Liver (tissue), 9 donors: ENCODE data around the gene ST8SIA5. TPM values are rescaled to one million over a fixed set of nuclear protein-coding genes. Genes with fewer than 3 reads are reported as not detected.

Experiments
- DNase-seq: peaks from one replicate; pipeline ENCODE4 v3.0.0-alpha.2; 2017; ENCODE audit warnings: low spot score
- H3K27ac ChIP-seq, 2 donors: one replicate each; pipeline ENCODE4 v1.7.0; 2013; ENCODE audit warnings: inconsistent platforms in 2 of 2, low read length in 2 of 2, control low read depth in 1 of 2, low read depth in 1 of 2, mild to moderate bottlenecking in 1 of 2
- H3K27me3 ChIP-seq, 4 donors: one replicate each; pipeline versions ENCODE4 v1.6.1 to v1.7.0; 2013; ENCODE audit warnings: low read length in 3 of 4, inconsistent platforms in 1 of 4, mild to moderate bottlenecking in 1 of 4, moderate library complexity in 1 of 4; ENCODE audit not compliant: control insufficient read depth in 4 of 4, insufficient read depth in 4 of 4
- H3K36me3 ChIP-seq, 4 donors: one replicate each; pipeline versions ENCODE4 v1.6.1 to v1.7.0; 2013; ENCODE audit warnings: low read length in 3 of 4, mild to moderate bottlenecking in 3 of 4, low read depth in 1 of 4, moderate library complexity in 1 of 4; ENCODE audit not compliant: control insufficient read depth in 4 of 4, insufficient read depth in 3 of 4
- H3K4me1 ChIP-seq, 4 donors: one replicate each; pipeline versions ENCODE4 v1.6.1 to v1.7.0; 2013; ENCODE audit warnings: low read length in 3 of 4, mild to moderate bottlenecking in 3 of 4, moderate library complexity in 1 of 4; ENCODE audit not compliant: control insufficient read depth in 4 of 4, insufficient read depth in 4 of 4
- H3K4me3 ChIP-seq, 3 donors: one replicate each; pipeline versions ENCODE4 v1.6.1 to v1.7.0; 2013; ENCODE audit warnings: low read length in 3 of 3, control low read depth in 1 of 3, low read depth in 1 of 3, mild to moderate bottlenecking in 1 of 3
- H3K9ac ChIP-seq, 2 donors: one replicate each; pipeline ENCODE4 v1.7.0; 2013; ENCODE audit warnings: low read length in 2 of 2, mild to moderate bottlenecking in 2 of 2, moderate library complexity in 2 of 2, control low read depth in 1 of 2, low read depth in 1 of 2
- H3K9me3 ChIP-seq, 4 donors: one replicate each; pipeline versions ENCODE4 v1.6.1 to v1.7.0; 2013; ENCODE audit warnings: low read length in 3 of 4; ENCODE audit not compliant: control insufficient read depth in 4 of 4
- EGR1 ChIP-seq, 2 donors: IDR thresholded peaks; 2 replicates each; pipeline ENCODE4 v1.6.1; 2016 to 2018; ENCODE audit warnings: antibody characterized with exemption in 2 of 2, low read depth in 2 of 2
- FOXA1 ChIP-seq: IDR thresholded peaks from 2 replicates; pipeline ENCODE4 v1.6.1; 2016; ENCODE audit warnings: antibody characterized with exemption
- FOXA2 ChIP-seq: IDR thresholded peaks from 2 replicates; pipeline ENCODE4 v1.6.1; 2016; ENCODE audit warnings: antibody characterized with exemption
- GABPA ChIP-seq, 2 donors: IDR thresholded peaks in 1 of 2; conservative IDR thresholded peaks in 1 of 2; 2 replicates each; pipeline ENCODE4 v1.6.1; 2016; ENCODE audit warnings: antibody characterized with exemption in 2 of 2, mild to moderate bottlenecking in 1 of 2, moderate library complexity in 1 of 2
- HNF4A ChIP-seq, 2 donors: conservative IDR thresholded peaks; 2 replicates each; pipeline ENCODE4 v1.6.1; 2016; ENCODE audit warnings: antibody characterized with exemption in 2 of 2, mild to moderate bottlenecking in 2 of 2
- HNF4G ChIP-seq: IDR thresholded peaks from 2 replicates; pipeline ENCODE4 v1.6.1; 2016; ENCODE audit warnings: antibody characterized with exemption
- JUND ChIP-seq, 2 donors: IDR thresholded peaks; 2 replicates each; pipeline ENCODE4 v1.6.1; 2016; ENCODE audit warnings: antibody characterized with exemption in 2 of 2
- NR2F2 ChIP-seq: IDR thresholded peaks from 2 replicates; pipeline ENCODE4 v1.6.1; 2016; ENCODE audit warnings: antibody characterized with exemption
- RAD21 ChIP-seq, 2 donors: IDR thresholded peaks; 2 replicates each; pipeline ENCODE4 v1.6.1; 2016; ENCODE audit warnings: antibody characterized with exemption in 2 of 2, mild to moderate bottlenecking in 2 of 2
- RXRA ChIP-seq, 2 donors: IDR thresholded peaks; 2 replicates each; pipeline ENCODE4 v1.6.1; 2017 to 2018; ENCODE audit warnings: antibody characterized with exemption in 2 of 2, mild to moderate bottlenecking in 1 of 2
- SP1 ChIP-seq: IDR thresholded peaks from 2 replicates; pipeline ENCODE4 v1.6.1; 2018; ENCODE audit warnings: antibody characterized with exemption, mild to moderate bottlenecking
- TAF1 ChIP-seq: conservative IDR thresholded peaks from 2 replicates; pipeline ENCODE4 v1.6.1; 2016; ENCODE audit warnings: antibody characterized with exemption, mild to moderate bottlenecking
- YY1 ChIP-seq: IDR thresholded peaks from 2 replicates; pipeline ENCODE4 v1.6.1; 2016; ENCODE audit warnings: antibody characterized with exemption, mild to moderate bottlenecking
- WGBS: extraction: QIAGEN DNeasy Blood & Tissue Kit; methylation state at CpG from one replicate; pipeline ENCODE4 v1.1.7; 2013; 5-methylcytosine and 5-hydroxymethylcytosine counted together
- polyA plus RNA-seq, 2 donors: library from polyadenylated mRNA; stranded (reverse) in 1 of 2; unstranded in 1 of 2; fragments of 200-250 nt in 1 of 2; fragments of >200 nt in 1 of 2; fragmentation: Nextera tagmentation in 1 of 2; extraction: Ambion mirVana in 1 of 2; gene quantifications; one replicate each; pipeline versions ENCODE4 v1.2.1 to v1.2.3, GENCODE V29; 2013 to 2015
- total RNA-seq, 2 donors: library from RNA; depleted of rRNA; stranded (reverse); fragments of >200 nt; gene quantifications; one replicate each; pipeline ENCODE4 v1.2.3, GENCODE V29; 2014
- TF ChIP-seq, protein P1 (sequence below): IDR thresholded peaks from 2 replicates; pipeline ENCODE4 v1.6.1; 2016; ENCODE audit warnings: antibody characterized with exemption
- TF ChIP-seq, protein P2 (sequence below): IDR thresholded peaks from 2 replicates; pipeline ENCODE4 v1.6.1; 2016; ENCODE audit warnings: antibody characterized with exemption
- TF ChIP-seq, protein P3 (sequence below): fragments of 150-350 bp; IDR thresholded peaks from 2 replicates; pipeline ENCODE4 v1.5.1; 2017; ENCODE audit warnings: improper control_type of control experiment, low read depth, low read length; ENCODE audit not compliant: missing input control
- TF ChIP-seq, protein P4 (sequence below): IDR thresholded peaks from 2 replicates; pipeline ENCODE4 v1.6.1; 2016; ENCODE audit warnings: antibody characterized with exemption, mild to moderate bottlenecking
- donor health status: healthy.
- donor health status: healthy.
- donor health status: healthy.
- donor health status: healthy.
- donor health status: healthy.

Gene ST8SIA5
- total and polyA plus RNA-seq, 4 donors = under 0.01 to 0.12 (median 0.05) TPM; not detected in 1

DNA sequence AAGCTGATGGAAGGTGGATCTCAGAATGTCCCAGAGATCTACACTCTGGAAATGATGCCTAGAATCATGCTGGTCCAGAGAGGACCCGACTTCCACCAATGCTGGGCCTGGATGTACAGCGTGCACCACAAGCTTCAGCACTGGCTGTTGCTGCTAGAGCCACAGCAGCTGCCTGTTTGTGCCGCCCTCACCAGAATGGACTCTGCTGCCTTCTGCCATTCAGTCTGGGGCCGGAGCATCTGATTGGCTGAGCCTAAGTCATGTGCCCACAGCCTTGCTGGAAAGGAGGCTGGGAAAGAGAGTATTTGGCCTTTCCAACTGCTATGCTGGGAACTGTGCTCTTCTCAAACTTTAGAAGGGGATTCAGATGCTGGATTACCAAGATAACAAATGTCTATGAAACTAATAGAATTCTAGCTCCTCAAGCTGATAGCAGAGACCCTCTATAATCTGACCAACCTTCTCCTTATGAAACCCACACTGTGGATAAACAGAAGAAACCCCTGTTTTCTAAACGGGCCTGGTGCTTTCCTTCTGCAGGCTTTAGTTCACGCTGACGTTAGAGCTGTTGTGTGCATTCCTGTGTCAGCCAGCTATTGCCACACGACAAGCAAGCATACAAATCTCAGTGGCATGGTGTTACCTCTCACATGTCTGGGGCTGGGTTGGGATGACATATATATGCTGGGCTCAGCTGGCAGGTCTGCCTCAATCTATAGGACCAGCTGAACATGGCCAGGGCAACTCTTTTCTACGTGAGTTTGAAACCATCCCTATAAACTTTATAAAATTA is 95.7 kb downstream of the ST8SIA5 start:
- no peaks in the 10 kb centered on the region for H3K36me3 ChIP-seq
- H3K9ac ChIP-seq = no peak overlapping the region
- 75% methylated on average over 9 of the region's 9 CpGs for WGBS
- no peaks in the 10 kb centered on the region for H3K27me3 ChIP-seq
- H3K9me3 ChIP-seq = no peaks in the 10 kb centered on the region
- no peak for DNase-seq
- TF ChIP-seq SP1 = no peak
- TF ChIP-seq, protein P1, sequence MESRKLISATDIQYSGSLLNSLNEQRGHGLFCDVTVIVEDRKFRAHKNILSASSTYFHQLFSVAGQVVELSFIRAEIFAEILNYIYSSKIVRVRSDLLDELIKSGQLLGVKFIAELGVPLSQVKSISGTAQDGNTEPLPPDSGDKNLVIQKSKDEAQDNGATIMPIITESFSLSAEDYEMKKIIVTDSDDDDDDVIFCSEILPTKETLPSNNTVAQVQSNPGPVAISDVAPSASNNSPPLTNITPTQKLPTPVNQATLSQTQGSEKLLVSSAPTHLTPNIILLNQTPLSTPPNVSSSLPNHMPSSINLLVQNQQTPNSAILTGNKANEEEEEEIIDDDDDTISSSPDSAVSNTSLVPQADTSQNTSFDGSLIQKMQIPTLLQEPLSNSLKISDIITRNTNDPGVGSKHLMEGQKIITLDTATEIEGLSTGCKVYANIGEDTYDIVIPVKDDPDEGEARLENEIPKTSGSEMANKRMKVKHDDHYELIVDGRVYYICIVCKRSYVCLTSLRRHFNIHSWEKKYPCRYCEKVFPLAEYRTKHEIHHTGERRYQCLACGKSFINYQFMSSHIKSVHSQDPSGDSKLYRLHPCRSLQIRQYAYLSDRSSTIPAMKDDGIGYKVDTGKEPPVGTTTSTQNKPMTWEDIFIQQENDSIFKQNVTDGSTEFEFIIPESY = no peak
- TF ChIP-seq RAD21 (IDR thresholded peaks at IDR 0.05) = no peak
- TF ChIP-seq, protein P2, sequence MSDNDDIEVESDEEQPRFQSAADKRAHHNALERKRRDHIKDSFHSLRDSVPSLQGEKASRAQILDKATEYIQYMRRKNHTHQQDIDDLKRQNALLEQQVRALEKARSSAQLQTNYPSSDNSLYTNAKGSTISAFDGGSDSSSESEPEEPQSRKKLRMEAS = no peak
- no peak for TF ChIP-seq RXRA (IDR thresholded peaks at IDR 0.05)
- TF ChIP-seq, protein P3, sequence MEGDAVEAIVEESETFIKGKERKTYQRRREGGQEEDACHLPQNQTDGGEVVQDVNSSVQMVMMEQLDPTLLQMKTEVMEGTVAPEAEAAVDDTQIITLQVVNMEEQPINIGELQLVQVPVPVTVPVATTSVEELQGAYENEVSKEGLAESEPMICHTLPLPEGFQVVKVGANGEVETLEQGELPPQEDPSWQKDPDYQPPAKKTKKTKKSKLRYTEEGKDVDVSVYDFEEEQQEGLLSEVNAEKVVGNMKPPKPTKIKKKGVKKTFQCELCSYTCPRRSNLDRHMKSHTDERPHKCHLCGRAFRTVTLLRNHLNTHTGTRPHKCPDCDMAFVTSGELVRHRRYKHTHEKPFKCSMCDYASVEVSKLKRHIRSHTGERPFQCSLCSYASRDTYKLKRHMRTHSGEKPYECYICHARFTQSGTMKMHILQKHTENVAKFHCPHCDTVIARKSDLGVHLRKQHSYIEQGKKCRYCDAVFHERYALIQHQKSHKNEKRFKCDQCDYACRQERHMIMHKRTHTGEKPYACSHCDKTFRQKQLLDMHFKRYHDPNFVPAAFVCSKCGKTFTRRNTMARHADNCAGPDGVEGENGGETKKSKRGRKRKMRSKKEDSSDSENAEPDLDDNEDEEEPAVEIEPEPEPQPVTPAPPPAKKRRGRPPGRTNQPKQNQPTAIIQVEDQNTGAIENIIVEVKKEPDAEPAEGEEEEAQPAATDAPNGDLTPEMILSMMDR = no peak
- TF ChIP-seq, protein P4, sequence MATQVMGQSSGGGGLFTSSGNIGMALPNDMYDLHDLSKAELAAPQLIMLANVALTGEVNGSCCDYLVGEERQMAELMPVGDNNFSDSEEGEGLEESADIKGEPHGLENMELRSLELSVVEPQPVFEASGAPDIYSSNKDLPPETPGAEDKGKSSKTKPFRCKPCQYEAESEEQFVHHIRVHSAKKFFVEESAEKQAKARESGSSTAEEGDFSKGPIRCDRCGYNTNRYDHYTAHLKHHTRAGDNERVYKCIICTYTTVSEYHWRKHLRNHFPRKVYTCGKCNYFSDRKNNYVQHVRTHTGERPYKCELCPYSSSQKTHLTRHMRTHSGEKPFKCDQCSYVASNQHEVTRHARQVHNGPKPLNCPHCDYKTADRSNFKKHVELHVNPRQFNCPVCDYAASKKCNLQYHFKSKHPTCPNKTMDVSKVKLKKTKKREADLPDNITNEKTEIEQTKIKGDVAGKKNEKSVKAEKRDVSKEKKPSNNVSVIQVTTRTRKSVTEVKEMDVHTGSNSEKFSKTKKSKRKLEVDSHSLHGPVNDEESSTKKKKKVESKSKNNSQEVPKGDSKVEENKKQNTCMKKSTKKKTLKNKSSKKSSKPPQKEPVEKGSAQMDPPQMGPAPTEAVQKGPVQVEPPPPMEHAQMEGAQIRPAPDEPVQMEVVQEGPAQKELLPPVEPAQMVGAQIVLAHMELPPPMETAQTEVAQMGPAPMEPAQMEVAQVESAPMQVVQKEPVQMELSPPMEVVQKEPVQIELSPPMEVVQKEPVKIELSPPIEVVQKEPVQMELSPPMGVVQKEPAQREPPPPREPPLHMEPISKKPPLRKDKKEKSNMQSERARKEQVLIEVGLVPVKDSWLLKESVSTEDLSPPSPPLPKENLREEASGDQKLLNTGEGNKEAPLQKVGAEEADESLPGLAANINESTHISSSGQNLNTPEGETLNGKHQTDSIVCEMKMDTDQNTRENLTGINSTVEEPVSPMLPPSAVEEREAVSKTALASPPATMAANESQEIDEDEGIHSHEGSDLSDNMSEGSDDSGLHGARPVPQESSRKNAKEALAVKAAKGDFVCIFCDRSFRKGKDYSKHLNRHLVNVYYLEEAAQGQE = no peak
- TF ChIP-seq JUND (IDR thresholded peaks at IDR 0.05) = no peak
- TF ChIP-seq GABPA (IDR thresholded peaks at IDR 0.05 in 1 of 2, conservative IDR thresholded peaks at IDR 0.05 in 1 of 2) = no peak
- no peak for TF ChIP-seq FOXA1
- TF ChIP-seq NR2F2 = no peak
- no peak for TF ChIP-seq TAF1
- no peak for TF ChIP-seq YY1
- no peak for TF ChIP-seq FOXA2
- TF ChIP-seq HNF4G = no peak
- TF ChIP-seq HNF4A (conservative IDR thresholded peaks at IDR 0.05) = no peak
- no peak for TF ChIP-seq EGR1 (IDR thresholded peaks at IDR 0.05; ENCODE audit: low read depth in 2 of 2)
- H3K4me3 ChIP-seq = no peak overlapping the region
- no peaks in the 10 kb centered on the region for H3K4me1 ChIP-seq
- no peak overlapping the region for H3K27ac ChIP-seq
